T-cell (primary cell): Measurements from ENCODE around the gene MAFB. TPM values are rescaled to one million over a fixed set of nuclear protein-coding genes. Genes with fewer than 3 reads are reported as not detected.

Experiments used
- ATAC-seq, 4 experiments: fragments of 200-7000 bp in 3 of 4; fragments of 150-1000 bp in 1 of 4; cut with Tn5 transposase; replicated peaks in 1 of 4; 1 replicate in 3 of 4; 2 replicates in 1 of 4; pipeline ENCODE4 v1.10.0; 2021; ENCODE audit warnings: moderate library complexity in 3 of 4, mild to moderate bottlenecking in 2 of 4, moderate number of reproducible peaks in 1 of 4
- CTCF ChIA-PET, 2 donors: fragments of 300-600 bp; sonication (Branson Sonifier 250); formaldehyde crosslinking; loops; one replicate each; lab custom pipeline; 2022; ENCODE audit warnings: antibody characterized with exemption in 2 of 2; lab: Charles Lee
- POLR2A ChIA-PET, 2 donors: fragments of 300-600 bp; sonication (Branson Sonifier 250); formaldehyde crosslinking; loops; one replicate each; lab custom pipeline; 2022; ENCODE audit warnings: antibody characterized with exemption in 2 of 2; lab: Charles Lee
- DNase-seq, 35 experiments: peaks; one replicate each; pipeline versions ENCODE4 v3.0.0 to v3.0.0-alpha.2; 2013 to 2023
- H3K27ac ChIP-seq: one replicate; pipeline ENCODE4 v1.5.1; 2013; ENCODE audit warnings: low read length
- H3K27me3 ChIP-seq, 2 experiments: replicated peaks in 1 of 2; 1 replicate in 1 of 2; 2 replicates in 1 of 2; pipeline versions ENCODE4 v1.6.1 to v1.7.0; 2013; ENCODE audit warnings: low read length in 1 of 2, mixed read lengths in 1 of 2; ENCODE audit not compliant: control insufficient read depth in 2 of 2, insufficient read depth in 2 of 2; ENCODE audit errors: extremely low read depth in 1 of 2
- H3K36me3 ChIP-seq, 2 donors: 1 replicate in 1 of 2; 2 replicates in 1 of 2; pipeline versions ENCODE4 v1.6.1 to v1.7.0; 2013; ENCODE audit warnings: low read length in 1 of 2; ENCODE audit not compliant: control insufficient read depth in 2 of 2, insufficient read depth in 1 of 2; ENCODE audit errors: extremely low read depth in 1 of 2
- H3K4me1 ChIP-seq, 2 experiments: 1 replicate in 1 of 2; 2 replicates in 1 of 2; pipeline versions ENCODE4 v1.6.1 to v1.7.0; 2013; ENCODE audit warnings: low read length in 2 of 2, mixed read lengths in 1 of 2; ENCODE audit not compliant: insufficient read depth in 2 of 2, control insufficient read depth in 1 of 2; ENCODE audit errors: extremely low read depth in 1 of 2
- H3K4me3 ChIP-seq, 2 donors: 1 replicate in 1 of 2; 2 replicates in 1 of 2; pipeline versions ENCODE4 v1.5.1 to v1.7.0; 2013; ENCODE audit warnings: mild to moderate bottlenecking in 2 of 2, low read length in 1 of 2, moderate library complexity in 1 of 2; ENCODE audit not compliant: control insufficient read depth in 1 of 2; ENCODE audit errors: extremely low read depth in 1 of 2
- H3K9me3 ChIP-seq: 2 replicates; pipeline ENCODE4 v1.7.0; 2013
- H3K27ac Mint-ChIP-seq, 2 donors: one replicate each; pipeline ENCODE4 v1.8.0; 2020 to 2021; ENCODE audit warnings: mild to moderate bottlenecking in 2 of 2, mixed read lengths in 2 of 2
- H3K27me3 Mint-ChIP-seq, 2 donors: one replicate each; pipeline ENCODE4 v1.8.0; 2021 to 2022; ENCODE audit warnings: mixed read lengths in 2 of 2
- H3K36me3 Mint-ChIP-seq: one replicate; pipeline ENCODE4 v1.8.0; 2021; ENCODE audit warnings: mixed read lengths
- H3K4me1 Mint-ChIP-seq, 3 donors: one replicate each; pipeline ENCODE4 v1.8.0; 2020 to 2022; ENCODE audit warnings: mixed read lengths in 3 of 3, mild to moderate bottlenecking in 1 of 3
- H3K4me3 Mint-ChIP-seq, 3 donors: one replicate each; pipeline ENCODE4 v1.8.0; 2020 to 2022; ENCODE audit warnings: mild to moderate bottlenecking in 3 of 3, mixed read lengths in 3 of 3, moderate library complexity in 3 of 3
- H3K9me3 Mint-ChIP-seq, 3 donors: one replicate each; pipeline ENCODE4 v1.8.0; 2020 to 2022; ENCODE audit warnings: mixed read lengths in 3 of 3
- WGBS: methylation state at CpG from one replicate; pipeline ENCODE4 v1.1.5; 2013; ENCODE audit warnings: missing lambda C conversion rate; ENCODE audit not compliant: insufficient coverage; 5-methylcytosine and 5-hydroxymethylcytosine counted together
- total RNA-seq, 35 experiments: library from RNA in 6 of 35; stranded (reverse) in 6 of 35; fragments of 120-200 nt in 1 of 35; gene quantifications; one replicate each; pipeline versions ENCODE4 v1.2.1 to v1.2.4 and lab custom pipeline; 2013 to 2026

MAFB gene
- total RNA-seq, 5 donors from 2014 or later (not counting 1 experiment from before 2014, with no cell fraction given), result 0.23 to 0.56 (median 0.32) TPM

DNA sequence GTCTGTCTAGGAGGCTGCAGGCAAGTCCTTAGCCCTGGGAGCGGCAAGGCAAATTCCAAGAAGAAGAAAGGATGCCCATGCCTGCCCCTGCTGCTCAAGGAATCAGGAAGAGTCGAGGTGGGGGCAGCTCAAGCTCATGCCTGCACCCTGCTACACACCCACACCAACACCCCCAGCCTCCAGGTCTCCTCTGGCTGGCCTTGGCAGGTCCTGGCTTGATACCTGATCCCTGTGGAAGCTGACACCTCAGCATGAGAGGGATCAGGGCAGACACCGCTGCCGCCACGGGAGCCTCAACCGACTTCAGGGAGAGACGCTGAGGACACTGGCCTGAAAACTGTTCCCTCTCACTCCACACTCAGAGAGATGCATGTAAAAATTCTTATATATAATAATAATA lies 35.5 kb upstream of the MAFB start:
- POLR2A ChIA-PET, result no interaction called here
- Histone ChIP-seq H3K27ac (no peak overlapping the region), H3K27me3 (peaks cover 0 to 8% of the 10 kb centered on the region in 2 experiments), H3K9me3 (no peaks in the 10 kb centered on the region), H3K36me3 (no peaks in the 10 kb centered on the region), H3K4me1 (no peaks in the 10 kb centered on the region), H3K4me3 (no peak overlapping the region)
- CTCF ChIA-PET, result interaction anchor here in 1 of 2 donors (0.5 kb wide), 1 partner anchor 17 kb away, joined by 4 read pairs; no protein-coding TSS in a partner anchor
- Mint-ChIP-seq H3K27me3 (peaks cover 4 to 6% of the 10 kb centered on the region in 2 donors), H3K4me3 (no peak overlapping the region), H3K4me1 (no peaks in the 10 kb centered on the region), H3K27ac (no peak overlapping the region), H3K9me3 (peaks cover 0 to 6% (median 4%) of the 10 kb centered on the region in 3 donors), H3K36me3 (no peaks in the 10 kb centered on the region)
- 45% methylated on average over 2 of the region's 7 CpGs for WGBS
- no peak for DNase-seq
- ATAC-seq, result no peak

DNA sequence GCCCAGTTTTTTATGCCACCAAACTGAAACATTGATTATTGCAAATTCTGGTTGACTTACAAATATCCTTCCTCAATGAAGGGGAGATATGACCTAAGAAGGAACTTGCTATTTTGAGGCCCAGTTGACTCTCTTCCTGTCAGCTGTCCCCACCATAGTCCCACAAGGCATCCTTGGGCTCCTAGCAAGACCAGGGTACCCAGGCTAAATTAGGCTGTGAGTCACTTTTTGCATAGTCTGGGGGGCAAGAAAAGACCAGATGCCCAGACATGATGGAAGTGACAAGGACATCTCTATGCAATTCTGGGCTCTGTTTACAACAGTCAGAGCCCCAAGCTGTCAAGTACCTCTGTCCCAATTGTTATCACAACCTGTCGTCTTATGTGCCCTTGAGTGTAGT lies 31.8 kb upstream of the MAFB start:
- Histone ChIP-seq H3K27ac (no peak overlapping the region), H3K36me3 (no peaks in the 10 kb centered on the region), H3K27me3 (peaks cover 0 to 10% of the 10 kb centered on the region in 2 experiments), H3K9me3 (no peaks in the 10 kb centered on the region), H3K4me1 (no peaks in the 10 kb centered on the region), H3K4me3 (no peak overlapping the region)
- POLR2A ChIA-PET, result no interaction called here
- no peaks in the 10 kb centered on the region for H3K9me3 Mint-ChIP-seq
- ATAC-seq, result no peak
- CTCF ChIA-PET, result no interaction called here
- no peaks in the 10 kb centered on the region for H3K36me3 Mint-ChIP-seq
- no peak overlapping the region for H3K27ac Mint-ChIP-seq
- no peaks in the 10 kb centered on the region for H3K4me1 Mint-ChIP-seq
- 100% methylated on average over 1 of the region's 1 CpG for WGBS
- no peak overlapping the region for H3K4me3 Mint-ChIP-seq
- peaks cover 11 to 16% of the 10 kb centered on the region in 2 donors for H3K27me3 Mint-ChIP-seq
- DNase-seq, result no peak

DNA sequence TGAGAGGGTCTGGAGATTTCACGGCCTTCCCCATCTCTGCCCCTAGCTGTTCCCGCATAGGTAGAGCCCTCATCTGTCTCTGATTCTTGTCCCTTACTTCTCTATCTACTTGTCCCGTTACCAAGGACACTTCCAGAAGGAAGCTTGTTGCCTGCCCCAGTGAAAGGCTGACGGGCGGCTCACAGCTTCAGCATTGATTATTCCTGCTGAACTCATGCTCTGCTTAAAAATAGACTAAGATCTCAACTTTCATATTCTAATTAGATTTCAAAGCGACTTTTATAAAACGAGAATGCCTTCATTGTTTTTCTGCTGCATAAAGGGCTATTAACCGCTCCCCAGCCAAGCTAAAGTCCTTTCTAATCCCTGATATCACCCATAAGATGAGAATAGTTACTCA lies 31.1 kb upstream of the MAFB start:
- peaks cover 6 to 16% of the 10 kb centered on the region in 2 donors for H3K27me3 Mint-ChIP-seq
- Histone ChIP-seq H3K4me1 (no peaks in the 10 kb centered on the region), H3K27ac (no peak overlapping the region), H3K27me3 (peaks cover 0 to 10% of the 10 kb centered on the region in 2 experiments), H3K36me3 (no peaks in the 10 kb centered on the region), H3K4me3 (no peak overlapping the region), H3K9me3 (no peaks in the 10 kb centered on the region)
- H3K4me3 Mint-ChIP-seq, result no peak overlapping the region
- no peak for DNase-seq
- POLR2A ChIA-PET, result no interaction called here
- ATAC-seq, result no peak
- no peaks in the 10 kb centered on the region for H3K36me3 Mint-ChIP-seq
- no peak overlapping the region for H3K27ac Mint-ChIP-seq
- CTCF ChIA-PET, result no interaction called here
- 78% methylated on average over 4 of the region's 8 CpGs for WGBS
- no peaks in the 10 kb centered on the region for H3K4me1 Mint-ChIP-seq
- H3K9me3 Mint-ChIP-seq, result no peaks in the 10 kb centered on the region

DNA sequence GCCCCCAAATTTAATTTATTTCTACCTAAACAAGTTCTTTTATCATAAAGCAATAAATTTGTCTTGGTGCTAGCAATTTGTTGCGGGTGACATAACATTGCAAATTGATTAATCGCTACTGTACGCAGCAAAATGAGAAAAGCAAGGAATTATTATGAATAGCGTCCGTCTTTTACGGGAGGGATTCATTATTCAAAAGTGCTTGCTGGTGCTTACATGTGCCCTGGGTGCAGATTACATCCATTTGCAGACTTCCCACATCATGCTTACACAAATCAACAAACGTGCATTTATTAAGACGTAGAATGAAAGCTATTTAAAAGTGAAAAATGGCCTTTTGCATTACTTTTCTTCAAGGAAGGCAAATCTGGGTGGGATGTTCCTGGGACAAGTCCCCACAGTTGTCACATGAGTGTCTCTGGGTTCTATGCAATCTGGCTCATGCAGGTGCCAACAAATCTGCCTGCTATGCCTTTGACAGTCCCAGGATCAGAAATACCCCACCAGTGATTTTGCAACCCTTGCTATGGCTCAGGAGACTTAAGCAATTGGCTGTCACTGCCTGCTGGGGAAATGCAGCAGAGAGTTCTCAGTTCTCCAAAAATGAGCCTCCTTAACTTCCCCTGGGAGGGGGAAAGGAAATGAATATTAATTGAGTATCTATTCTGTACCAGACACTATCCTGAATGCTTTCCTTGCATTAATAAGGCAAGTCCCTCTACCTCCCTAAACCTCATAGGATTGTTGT lies 30.1 kb upstream of the MAFB start:
- Histone ChIP-seq H3K4me3 (no peak overlapping the region), H3K9me3 (no peaks in the 10 kb centered on the region), H3K36me3 (no peaks in the 10 kb centered on the region), H3K27ac (no peak overlapping the region), H3K27me3 (peaks cover 0 to 4% of the 10 kb centered on the region in 2 experiments), H3K4me1 (no peaks in the 10 kb centered on the region)
- Mint-ChIP-seq H3K4me3 (no peak overlapping the region), H3K36me3 (no peaks in the 10 kb centered on the region), H3K27me3 (peaks cover 5 to 14% of the 10 kb centered on the region in 2 donors), H3K9me3 (no peaks in the 10 kb centered on the region), H3K27ac (no peak overlapping the region), H3K4me1 (no peaks in the 10 kb centered on the region)
- ATAC-seq (no peak), DNase-seq (no peak)
- POLR2A ChIA-PET, result no interaction called here
- 100% methylated on average over 3 of the region's 8 CpGs for WGBS
- CTCF ChIA-PET, result no interaction called here

DNA sequence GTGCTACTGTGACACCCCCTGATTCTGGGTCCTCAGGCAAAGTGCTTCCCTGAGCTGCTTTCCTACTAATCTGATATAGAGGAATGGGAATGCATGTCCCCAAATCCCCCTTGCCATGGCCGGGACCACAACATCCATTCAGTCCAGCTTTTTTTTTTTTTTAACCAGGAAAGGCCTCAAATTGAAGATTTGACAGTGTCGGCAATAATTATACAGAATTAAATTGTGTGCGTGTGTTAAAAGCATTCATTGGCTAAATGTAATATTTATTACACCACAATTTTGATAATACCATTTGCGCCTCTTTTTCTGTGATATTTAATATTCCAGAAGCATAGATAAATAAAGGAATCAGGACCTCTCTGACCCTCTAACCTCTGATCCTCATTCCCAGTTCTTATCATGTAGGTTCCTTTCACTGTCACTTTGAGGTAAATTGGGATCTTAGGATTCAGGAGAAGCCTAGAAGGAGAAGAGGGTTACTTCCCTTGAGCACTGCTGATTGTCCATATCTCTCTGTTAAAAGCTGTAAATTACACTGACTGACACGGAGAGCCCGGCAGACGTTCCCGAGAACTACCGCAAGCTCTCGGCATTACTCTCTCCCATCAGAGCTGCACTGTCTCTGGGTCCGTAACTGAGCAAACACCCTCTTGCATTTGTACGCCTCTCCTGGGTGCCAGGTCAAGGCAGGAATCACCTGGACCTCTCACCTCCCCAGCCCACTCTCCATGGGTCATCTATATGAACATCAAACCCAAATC lies 29.4 kb upstream of the MAFB start:
- 92% methylated on average over 6 of the region's 12 CpGs for WGBS

DNA sequence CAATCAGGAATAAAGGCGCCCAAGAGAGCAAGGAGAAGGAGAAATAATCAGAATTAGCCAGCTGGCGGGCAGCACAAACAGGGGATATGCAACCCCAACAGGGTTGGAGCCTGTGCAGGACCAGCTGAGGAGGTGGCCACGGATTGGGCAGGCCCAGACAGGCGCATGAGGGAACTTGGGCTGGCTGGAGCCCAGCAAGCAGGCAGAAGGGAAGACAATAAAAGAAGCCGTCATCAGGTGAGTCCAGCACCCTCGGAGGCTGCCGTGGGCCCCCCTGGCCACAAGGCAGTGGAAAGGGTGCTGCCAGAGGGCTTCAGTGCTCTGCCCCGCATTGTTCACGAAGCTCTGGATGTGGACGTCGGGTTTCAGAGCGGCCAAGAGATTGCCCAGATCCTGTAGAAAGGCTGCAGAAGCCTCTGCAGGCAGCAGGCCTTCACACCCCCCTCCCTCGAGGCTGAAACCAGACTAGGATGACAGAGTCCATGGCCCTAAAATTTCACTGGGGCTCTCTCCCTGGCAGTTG lies 28.4 kb upstream of the MAFB start:
- ChIA-PET POLR2A (interaction anchor here in 1 of 2 donors (0.5 kb wide), 1 partner anchor 150 kb away, joined by 3 read pairs; no protein-coding TSS in a partner anchor), CTCF (interaction anchor here in 1 of 2 donors (0.6 kb wide), 2 partner anchors 15 to 474 kb away, joined by 3 read pairs; no protein-coding TSS in a partner anchor)
- Histone ChIP-seq H3K9me3 (no peaks in the 10 kb centered on the region), H3K4me1 (no peaks in the 10 kb centered on the region), H3K36me3 (no peaks in the 10 kb centered on the region), H3K4me3 (no peak overlapping the region), H3K27ac (no peak overlapping the region), H3K27me3 (peaks cover 0 to 4% of the 10 kb centered on the region in 2 experiments)
- H3K27ac Mint-ChIP-seq, result no peak overlapping the region
- 84% methylated on average over 12 of the region's 13 CpGs for WGBS
- DNase-seq (no peak), ATAC-seq (no peak)
- no peak overlapping the region for H3K4me3 Mint-ChIP-seq
- no peaks in the 10 kb centered on the region for H3K4me1 Mint-ChIP-seq
- no peaks in the 10 kb centered on the region for H3K9me3 Mint-ChIP-seq
- H3K36me3 Mint-ChIP-seq, result no peaks in the 10 kb centered on the region
- H3K27me3 Mint-ChIP-seq, result peaks cover 5 to 16% of the 10 kb centered on the region in 2 donors

More for the DNA sequence above, 29.4 kb upstream of the MAFB start:
- peaks cover 0 to 4% of the 10 kb centered on the region in 2 experiments for H3K27me3 ChIP-seq
- H3K27ac Mint-ChIP-seq, result no peak overlapping the region
- peaks cover 5 to 14% of the 10 kb centered on the region in 2 donors for H3K27me3 Mint-ChIP-seq
- no peak overlapping the region for H3K4me3 ChIP-seq
- H3K4me1 Mint-ChIP-seq, result no peaks in the 10 kb centered on the region
- no peaks in the 10 kb centered on the region for H3K9me3 ChIP-seq
- no peaks in the 10 kb centered on the region for H3K36me3 Mint-ChIP-seq
- H3K9me3 Mint-ChIP-seq, result no peaks in the 10 kb centered on the region
- DNase-seq (no peak), ATAC-seq (no peak)
- H3K27ac ChIP-seq, result no peak overlapping the region
- H3K4me1 ChIP-seq, result no peaks in the 10 kb centered on the region
- H3K4me3 Mint-ChIP-seq, result no peak overlapping the region
- POLR2A ChIA-PET, result interaction anchor here in 1 of 2 donors (0.5 kb wide), 1 partner anchor 149 kb away, joined by 3 read pairs; no protein-coding TSS in a partner anchor
- CTCF ChIA-PET, result interaction anchor here in 1 of 2 donors (0.6 kb wide), 2 partner anchors 16 to 475 kb away, joined by 3 read pairs; no protein-coding TSS in a partner anchor
- H3K36me3 ChIP-seq, result no peaks in the 10 kb centered on the region
